Measurements from ENCODE around the gene CXXC4.

GRCh38 chr4:104531390-104531789, 36.7 kb upstream of the CXXC4 start:
- TF ChIP-seq CTCF (IDR thresholded peaks at IDR 0.05) = no peak
- TF ChIP-seq POLR2A (IDR thresholded peaks at IDR 0.05; ENCODE audit: low read length) = no peak
- TF ChIP-seq SMC3 (IDR thresholded peaks at IDR 0.05) = no peak
- no peak for TF ChIP-seq GATA3 (IDR thresholded peaks at IDR 0.05; ENCODE audit: borderline replicate concordance)
- no peak for TF ChIP-seq PBX3 (IDR thresholded peaks at IDR 0.05)
- no peak for TF ChIP-seq REST (IDR thresholded peaks at IDR 0.05)
- TF ChIP-seq JUN (IDR thresholded peaks at IDR 0.05) = no peak
- no peak for TF ChIP-seq CHD4 (IDR thresholded peaks at IDR 0.05; ENCODE audit: borderline replicate concordance)
- no peak for TF ChIP-seq RCOR1 (IDR thresholded peaks at IDR 0.05; ENCODE audit: low read depth, low read length)
- no peak for TF ChIP-seq BHLHE40 (IDR thresholded peaks at IDR 0.05; ENCODE audit: low read depth, low read length)
- TF ChIP-seq HOXB13 (CRISPR knock-in tag; IDR thresholded peaks at IDR 0.05; ENCODE audit: low read depth) = no peak
- TF ChIP-seq CEBPB (IDR thresholded peaks at IDR 0.05) = no peak
- TF ChIP-seq USF2 (IDR thresholded peaks at IDR 0.05) = no peak
- TF ChIP-seq HMGXB4 (CRISPR knock-in tag; IDR thresholded peaks at IDR 0.05; ENCODE audit: borderline replicate concordance) = no peak
